PC-9 (cell line): ENCODE measurements around the gene MLYCD. TPM values are rescaled to one million over a fixed set of nuclear protein-coding genes. Genes with fewer than 3 reads are reported as not detected.

ENCODE experiments used
- BruUV-seq: library from RNA; stranded (reverse); fragments of 400-500 nt; replicated peaks from 2 replicates; lab custom pipeline; 2021; lab: Mats Ljungman, UMichigan
- CTCF ChIA-PET: fragments of 300-600 bp; sonication (Branson Sonifier 250); formaldehyde crosslinking; loops from one replicate; lab custom pipeline; 2022; ENCODE audit warnings: antibody characterized with exemption; lab: Charles Lee
- POLR2A ChIA-PET: fragments of 300-600 bp; sonication (Branson Sonifier 250); formaldehyde crosslinking; loops from one replicate; lab custom pipeline; 2022; ENCODE audit warnings: antibody characterized with exemption; ENCODE audit not compliant: unreplicated experiment; lab: Charles Lee
- DNase-seq, 2 experiments: peaks; one replicate each; pipeline versions ENCODE4 v3.0.0 to v3.0.0-alpha.2; 2015 to 2022; ENCODE audit warnings: mixed read lengths in 1 of 2
- H2AFZ ChIP-seq: fragments of 200-600 bp; sonication (generic); 2 replicates; pipeline ENCODE4 v1.8.1; 2017; ENCODE audit warnings: antibody characterized with exemption
- H3F3A ChIP-seq: fragments of 200-600 bp; sonication (generic); 2 replicates; pipeline ENCODE4 v1.8.1; 2017; ENCODE audit warnings: antibody characterized with exemption, mild to moderate bottlenecking, low read depth; ENCODE audit not compliant: insufficient read depth
- H3K27ac ChIP-seq: fragments of 200-600 bp; sonication (generic); 2 replicates; pipeline ENCODE4 v1.6.1; 2016; ENCODE audit warnings: mixed run types
- H3K27me3 ChIP-seq: fragments of 200-600 bp; sonication (generic); 2 replicates; pipeline ENCODE4 v1.6.1; 2016; ENCODE audit warnings: low read depth, mixed run types; ENCODE audit not compliant: insufficient read depth
- H3K36me3 ChIP-seq: fragments of 200-600 bp; sonication (generic); 2 replicates; pipeline ENCODE4 v1.6.1; 2016; ENCODE audit warnings: low read depth, mixed run types
- H3K4me1 ChIP-seq: fragments of 200-600 bp; sonication (generic); replicated peaks from 2 replicates; pipeline ENCODE4 v1.6.1; 2016; ENCODE audit warnings: mixed run types; ENCODE audit not compliant: insufficient read depth
- H3K4me2 ChIP-seq: fragments of 200-600 bp; sonication (generic); 2 replicates; pipeline ENCODE4 v1.6.1; 2017; ENCODE audit warnings: mixed run types
- H3K4me3 ChIP-seq: fragments of 200-600 bp; sonication (generic); 2 replicates; pipeline ENCODE4 v1.6.1; 2016; ENCODE audit warnings: mixed run types
- H3K79me2 ChIP-seq: fragments of 200-600 bp; sonication (generic); 2 replicates; pipeline ENCODE4 v1.6.1; 2017; ENCODE audit warnings: low read depth, mixed run types
- H3K9me2 ChIP-seq: fragments of 200-600 bp; sonication (generic); 2 replicates; pipeline ENCODE4 v1.8.1; 2017; ENCODE audit warnings: mild to moderate bottlenecking; ENCODE audit not compliant: insufficient read depth
- H3K9me3 ChIP-seq: fragments of 200-600 bp; sonication (generic); 2 replicates; pipeline ENCODE4 v1.8.1; 2016; ENCODE audit warnings: low read depth; ENCODE audit not compliant: insufficient read depth
- H4K20me1 ChIP-seq: fragments of 200-600 bp; sonication (generic); 2 replicates; pipeline ENCODE4 v1.8.1; 2017; ENCODE audit not compliant: insufficient read depth
- CTCF ChIP-seq: fragments of 200-600 bp; sonication (generic); conservative IDR thresholded peaks from 2 replicates; pipeline ENCODE4 v1.6.1; 2017; ENCODE audit warnings: mixed run types, antibody characterized with exemption, mild to moderate bottlenecking, moderate library complexity
- EZH2 ChIP-seq: fragments of 200-600 bp; sonication (generic); IDR thresholded peaks from 2 replicates; pipeline ENCODE4 v1.8.0; 2017; ENCODE audit warnings: antibody characterized with exemption, low read depth
- intact Hi-C: fragments of 100-400 bp; cut with micrococcal nuclease; formaldehyde crosslinking; loops from one replicate; pipeline ENCODE4 v1.10.0; 2022; ENCODE audit not compliant: unreplicated experiment
- total RNA-seq: library from RNA; stranded (reverse); gene quantifications from 2 replicates; pipeline ENCODE4 v1.2.3, GENCODE V29; 2021

Gene MLYCD
- total RNA-seq, 1 experiment from 2014 or later = 4.7 TPM

GRCh38 chr16:83851473-83851872 is 47.4 kb upstream of the MLYCD start:
- POLR2A ChIA-PET = no interaction called here
- no TSS peak for BruUV-seq
- CTCF ChIA-PET = no interaction called here

GRCh38 chr16:83852774-83853173 is 46.1 kb upstream of the MLYCD start:
- DNase-seq = no peak

More at GRCh38 chr16:83851473-83851872, 47.4 kb upstream of the MLYCD start:
- H3K27ac ChIP-seq = no peak overlapping the region
- no peaks in the 10 kb centered on the region for H3K9me3 ChIP-seq
- no peaks in the 10 kb centered on the region for H3F3A ChIP-seq
- H4K20me1 ChIP-seq = no peaks in the 10 kb centered on the region
- TF ChIP-seq CTCF = no peak
- TF ChIP-seq EZH2 = no peak
- no peaks in the 10 kb centered on the region for H3K9me2 ChIP-seq
- no peak for DNase-seq
- no peak overlapping the region for H2AFZ ChIP-seq
- no peaks in the 10 kb centered on the region for H3K79me2 ChIP-seq
- no peaks in the 10 kb centered on the region for H3K36me3 ChIP-seq
- no peak overlapping the region for H3K4me2 ChIP-seq
- intact Hi-C loops = no loop called here
- H3K4me1 ChIP-seq = no peaks in the 10 kb centered on the region
- H3K4me3 ChIP-seq = no peak overlapping the region
- peaks cover 99% of the 10 kb centered on the region for H3K27me3 ChIP-seq

GRCh38 chr16:83853834-83854233 is 45.1 kb upstream of the MLYCD start:
- ChIA-PET POLR2A (no interaction called here), CTCF (no interaction called here)
- Histone ChIP-seq H3K79me2 (no peaks in the 10 kb centered on the region), H4K20me1 (no peaks in the 10 kb centered on the region), H3K27me3 (peaks cover 97% of the 10 kb centered on the region), H3K4me3 (no peak overlapping the region), H3K36me3 (no peaks in the 10 kb centered on the region), H3F3A (no peaks in the 10 kb centered on the region), H3K4me1 (no peaks in the 10 kb centered on the region), H3K9me3 (no peaks in the 10 kb centered on the region), H3K9me2 (no peaks in the 10 kb centered on the region), H2AFZ (no peak overlapping the region), H3K27ac (no peak overlapping the region), H3K4me2 (no peak overlapping the region)
- no TSS peak for BruUV-seq
- no peak for DNase-seq
- intact Hi-C loops = no loop called here
- no peak for TF ChIP-seq EZH2
- TF ChIP-seq CTCF = no peak

More at GRCh38 chr16:83852774-83853173, 46.1 kb upstream of the MLYCD start:
- no peak overlapping the region for H3K4me2 ChIP-seq
- ChIA-PET CTCF (no interaction called here), POLR2A (no interaction called here)
- peaks cover 97% of the 10 kb centered on the region for H3K27me3 ChIP-seq
- H2AFZ ChIP-seq = no peak overlapping the region
- no peak overlapping the region for H3K27ac ChIP-seq
- no peaks in the 10 kb centered on the region for H3K9me2 ChIP-seq
- no TSS peak for BruUV-seq
- H4K20me1 ChIP-seq = no peaks in the 10 kb centered on the region
- no peak overlapping the region for H3K4me3 ChIP-seq
- H3K9me3 ChIP-seq = no peaks in the 10 kb centered on the region
- no peaks in the 10 kb centered on the region for H3F3A ChIP-seq
- no peaks in the 10 kb centered on the region for H3K36me3 ChIP-seq
- TF ChIP-seq EZH2 = no peak
- no peak for TF ChIP-seq CTCF
- intact Hi-C loops = no loop called here
- H3K4me1 ChIP-seq = no peaks in the 10 kb centered on the region
- H3K79me2 ChIP-seq = no peaks in the 10 kb centered on the region
